Measurements from ENCODE around the gene RAB22A.
A peak's percentile ranks its signal among the peaks of the same experiment; 100 is the strongest.
"Not testable (repeated sequence)": the region's sequence is repeated elsewhere in the genome, so short reads cannot be mapped to it uniquely, and the experiment has no call there.

Gene RAB22A

GRCh38 chr20:58401162-58401561, 91.6 kb downstream of the RAB22A start:
- no peak overlapping the region for H3K4me3 ChIP-seq (ENCODE audit: low read depth, low read length)
- no peaks in the 10 kb centered on the region for H3K36me3 ChIP-seq (ENCODE audit: control insufficient read depth, insufficient read depth, low read length)
- H3K9ac ChIP-seq (ENCODE audit: low read length), result no peak overlapping the region
- H3K27ac ChIP-seq (ENCODE audit: low read depth, low read length), result no peak overlapping the region
- no peaks in the 10 kb centered on the region for H3K9me3 ChIP-seq (ENCODE audit: control insufficient read depth, insufficient read depth, low read depth, low read length)
- peaks cover 33% of the 10 kb centered on the region for H3K4me1 ChIP-seq (ENCODE audit: control insufficient read depth, insufficient read depth, low read length)
- no peaks in the 10 kb centered on the region for H3K27me3 ChIP-seq (ENCODE audit: control insufficient read depth, insufficient read depth, low read length)

- H3K9ac ChIP-seq (ENCODE audit: low read length), result no peak overlapping the region
- peaks cover 32% of the 10 kb centered on the region for H3K4me1 ChIP-seq (ENCODE audit: control insufficient read depth, insufficient read depth, low read length)
Measured at GRCh38 chr20:58402305-58402704, 92.8 kb downstream of the RAB22A start.

GRCh38 chr20:58402827-58403226, 93.3 kb downstream of the RAB22A start:
- Histone ChIP-seq H3K27me3 (ENCODE audit: control insufficient read depth, insufficient read depth, low read length) (no peaks in the 10 kb centered on the region), H3K4me1 (ENCODE audit: control insufficient read depth, insufficient read depth, low read length) (peaks cover 37% of the 10 kb centered on the region), H3K9me3 (ENCODE audit: control insufficient read depth, insufficient read depth, low read depth, low read length) (no peaks in the 10 kb centered on the region), H3K36me3 (ENCODE audit: control insufficient read depth, insufficient read depth, low read length) (no peaks in the 10 kb centered on the region), H3K4me3 (ENCODE audit: low read depth, low read length) (no peak overlapping the region), H3K27ac (ENCODE audit: low read depth, low read length) (no peak overlapping the region), H3K9ac (ENCODE audit: low read length) (no peak overlapping the region)

More at GRCh38 chr20:58402305-58402704, 92.8 kb downstream of the RAB22A start:
- H3K4me3 ChIP-seq (ENCODE audit: low read depth, low read length), result no peak overlapping the region
- no peaks in the 10 kb centered on the region for H3K27me3 ChIP-seq (ENCODE audit: control insufficient read depth, insufficient read depth, low read length)
- H3K9me3 ChIP-seq (ENCODE audit: control insufficient read depth, insufficient read depth, low read depth, low read length), result no peaks in the 10 kb centered on the region
- no peak overlapping the region for H3K27ac ChIP-seq (ENCODE audit: low read depth, low read length)
- no peaks in the 10 kb centered on the region for H3K36me3 ChIP-seq (ENCODE audit: control insufficient read depth, insufficient read depth, low read length)

- Histone ChIP-seq H3K9me3 (ENCODE audit: control insufficient read depth, insufficient read depth, low read depth, low read length) (no peaks in the 10 kb centered on the region), H3K27ac (ENCODE audit: low read depth, low read length) (no peak overlapping the region), H3K4me3 (ENCODE audit: low read depth, low read length) (no peak overlapping the region), H3K9ac (ENCODE audit: low read length) (no peak overlapping the region), H3K36me3 (ENCODE audit: control insufficient read depth, insufficient read depth, low read length) (no peaks in the 10 kb centered on the region), H3K27me3 (ENCODE audit: control insufficient read depth, insufficient read depth, low read length) (no peaks in the 10 kb centered on the region), H3K4me1 (ENCODE audit: control insufficient read depth, insufficient read depth, low read length) (peaks cover 41% of the 10 kb centered on the region)
Measured at GRCh38 chr20:58403272-58403671, 93.8 kb downstream of the RAB22A start.

- Histone ChIP-seq H3K27ac (ENCODE audit: low read depth, low read length) (no peak overlapping the region), H3K36me3 (ENCODE audit: control insufficient read depth, insufficient read depth, low read length) (no peaks in the 10 kb centered on the region), H3K4me1 (ENCODE audit: control insufficient read depth, insufficient read depth, low read length) (peaks cover 39% of the 10 kb centered on the region), H3K27me3 (ENCODE audit: control insufficient read depth, insufficient read depth, low read length) (no peaks in the 10 kb centered on the region), H3K9ac (ENCODE audit: low read length) (no peak overlapping the region), H3K9me3 (ENCODE audit: control insufficient read depth, insufficient read depth, low read depth, low read length) (peaks cover 2% of the 10 kb centered on the region; the same call in 1 of the 2 replicates), H3K4me3 (ENCODE audit: low read depth, low read length) (no peak overlapping the region)
Measured at GRCh38 chr20:58405504-58406291, 96.2 kb downstream of the RAB22A start.

- no peak overlapping the region for H3K4me3 ChIP-seq (ENCODE audit: low read depth, low read length)
- H3K9ac ChIP-seq (ENCODE audit: low read length), result no peak overlapping the region
- H3K4me1 ChIP-seq (ENCODE audit: control insufficient read depth, insufficient read depth, low read length), result peaks cover 36% of the 10 kb centered on the region
- H3K27me3 ChIP-seq (ENCODE audit: control insufficient read depth, insufficient read depth, low read length), result no peaks in the 10 kb centered on the region
- peaks cover 6% of the 10 kb centered on the region; the same call in 1 of the 2 replicates for H3K9me3 ChIP-seq (ENCODE audit: control insufficient read depth, insufficient read depth, low read depth, low read length)
- no peak overlapping the region for H3K27ac ChIP-seq (ENCODE audit: low read depth, low read length)
- H3K36me3 ChIP-seq (ENCODE audit: control insufficient read depth, insufficient read depth, low read length), result no peaks in the 10 kb centered on the region
Measured at GRCh38 chr20:58406422-58407001, 97.0 kb downstream of the RAB22A start.

- Histone ChIP-seq H3K36me3 (ENCODE audit: control insufficient read depth, insufficient read depth, low read length) (no peaks in the 10 kb centered on the region), H3K4me1 (ENCODE audit: control insufficient read depth, insufficient read depth, low read length) (peaks cover 33% of the 10 kb centered on the region), H3K9me3 (ENCODE audit: control insufficient read depth, insufficient read depth, low read depth, low read length) (peaks cover 6% of the 10 kb centered on the region; the same call in 1 of the 2 replicates), H3K27ac (ENCODE audit: low read depth, low read length) (no peak overlapping the region), H3K27me3 (ENCODE audit: control insufficient read depth, insufficient read depth, low read length) (no peaks in the 10 kb centered on the region), H3K9ac (ENCODE audit: low read length) (no peak overlapping the region), H3K4me3 (ENCODE audit: low read depth, low read length) (no peak overlapping the region)
Measured at GRCh38 chr20:58407201-58407873, 97.8 kb downstream of the RAB22A start.

- H3K9ac ChIP-seq (ENCODE audit: low read length), result no peak overlapping the region
- H3K36me3 ChIP-seq (ENCODE audit: control insufficient read depth, insufficient read depth, low read length), result no peaks in the 10 kb centered on the region
- H3K4me3 ChIP-seq (ENCODE audit: low read depth, low read length), result no peak overlapping the region
- peaks cover 7% of the 10 kb centered on the region; the same call in 1 of the 2 replicates for H3K9me3 ChIP-seq (ENCODE audit: control insufficient read depth, insufficient read depth, low read depth, low read length)
- H3K27ac ChIP-seq (ENCODE audit: low read depth, low read length), result 0 out of 2 replicates have a peak overlapping the region, but pooled peaks have one; percentile 35
- peaks cover 33% of the 10 kb centered on the region for H3K4me1 ChIP-seq (ENCODE audit: control insufficient read depth, insufficient read depth, low read length)
- H3K27me3 ChIP-seq (ENCODE audit: control insufficient read depth, insufficient read depth, low read length), result no peaks in the 10 kb centered on the region
Measured at GRCh38 chr20:58407966-58408557, 98.5 kb downstream of the RAB22A start.

GRCh38 chr20:58408603-58409246, 99.2 kb downstream of the RAB22A start:
- H3K4me3 ChIP-seq (ENCODE audit: low read depth, low read length), result no peak overlapping the region
- no peaks in the 10 kb centered on the region for H3K27me3 ChIP-seq (ENCODE audit: control insufficient read depth, insufficient read depth, low read length)
- peaks cover 7% of the 10 kb centered on the region; the same call in 1 of the 2 replicates for H3K9me3 ChIP-seq (ENCODE audit: control insufficient read depth, insufficient read depth, low read depth, low read length)
- no peaks in the 10 kb centered on the region for H3K36me3 ChIP-seq (ENCODE audit: control insufficient read depth, insufficient read depth, low read length)
- peaks cover 33% of the 10 kb centered on the region for H3K4me1 ChIP-seq (ENCODE audit: control insufficient read depth, insufficient read depth, low read length)
- H3K27ac ChIP-seq (ENCODE audit: low read depth, low read length), result no peak overlapping the region
- no peak overlapping the region for H3K9ac ChIP-seq (ENCODE audit: low read length)

- H3K9ac ChIP-seq (ENCODE audit: low read length); H3K27me3 ChIP-seq (ENCODE audit: control insufficient read depth, insufficient read depth, low read length); H3K4me3 ChIP-seq (ENCODE audit: low read depth, low read length); H3K27ac ChIP-seq (ENCODE audit: low read depth, low read length): not testable (repeated sequence)
- H3K36me3 ChIP-seq (ENCODE audit: control insufficient read depth, insufficient read depth, low read length), result peaks cover 12% of the 10 kb centered on the region
- H3K9me3 ChIP-seq (ENCODE audit: control insufficient read depth, insufficient read depth, low read depth, low read length), result peaks cover 13% of the 10 kb centered on the region; the same call in 1 of the 2 replicates
- H3K4me1 ChIP-seq (ENCODE audit: control insufficient read depth, insufficient read depth, low read length), result peaks cover 25% of the 10 kb centered on the region
Measured at GRCh38 chr20:58414216-58414615, 104.7 kb downstream of the RAB22A start.
